CD14-positive monocyte (primary cell): ENCODE results near the gene BCL2. TPM values are rescaled to one million over a fixed set of nuclear protein-coding genes. Genes with fewer than 3 reads are reported as not detected.
A peak's percentile ranks its signal among the peaks of the same experiment; 100 is the strongest.

ENCODE experiments used
- DNase-seq, 3 donors: peaks; one replicate each; pipeline ENCODE4 v3.0.0-alpha.2; 2011 to 2022
- H2AFZ ChIP-seq: 2 replicates; pipeline ENCODE4 v1.6.0; 2012; ENCODE audit warnings: mild to moderate bottlenecking, low read depth, low read length, inconsistent platforms; ENCODE audit not compliant: insufficient read depth, poor library complexity, severe bottlenecking
- H3K27ac ChIP-seq, 2 donors: 1 replicate in 1 of 2; 2 replicates in 1 of 2; pipeline ENCODE4 v1.5.1; 2012 to 2013; ENCODE audit warnings: low read length in 2 of 2, control low read depth in 1 of 2, inconsistent platforms in 1 of 2, low read depth in 1 of 2, mild to moderate bottlenecking in 1 of 2
- H3K27me3 ChIP-seq, 2 donors: one replicate each; pipeline versions ENCODE4 v1.6.0 to v1.6.1; 2011 to 2013; ENCODE audit warnings: low read length in 2 of 2; ENCODE audit not compliant: control insufficient read depth in 2 of 2, insufficient read depth in 2 of 2
- H3K36me3 ChIP-seq, 2 donors: replicated peaks in 1 of 2; 1 replicate in 1 of 2; 2 replicates in 1 of 2; pipeline versions ENCODE4 v1.5.1 to v1.6.1; 2012 to 2013; ENCODE audit warnings: low read length in 2 of 2, control low read depth in 1 of 2, inconsistent platforms in 1 of 2, mild to moderate bottlenecking in 1 of 2; ENCODE audit not compliant: insufficient read depth in 2 of 2, control insufficient read depth in 1 of 2
- H3K4me1 ChIP-seq, 2 donors: 1 replicate in 1 of 2; 2 replicates in 1 of 2; pipeline versions ENCODE4 v1.5.1 to v1.6.1; 2012 to 2013; ENCODE audit warnings: low read length in 2 of 2, control low read depth in 1 of 2, inconsistent platforms in 1 of 2, mild to moderate bottlenecking in 1 of 2, moderate library complexity in 1 of 2; ENCODE audit not compliant: insufficient read depth in 2 of 2, control insufficient read depth in 1 of 2
- H3K4me2 ChIP-seq: replicated peaks from 2 replicates; pipeline ENCODE3; 2012; ENCODE audit warnings: low read length, moderate library complexity, mild to moderate bottlenecking; ENCODE audit not compliant: poor library complexity, severe bottlenecking; ENCODE audit errors: extremely low read depth
- H3K4me3 ChIP-seq, 3 experiments: fragments of 200-600 bp in 1 of 3; sonication (generic) in 1 of 3; replicated peaks in 1 of 3; 1 replicate in 2 of 3; 2 replicates in 1 of 3; pipeline ENCODE4 v1.5.1; 2011 to 2013; ENCODE audit warnings: low read length in 3 of 3, mild to moderate bottlenecking in 3 of 3, control low read depth in 2 of 3, low read depth in 2 of 3, inconsistent platforms in 1 of 3, moderate library complexity in 1 of 3
- H3K79me2 ChIP-seq: 2 replicates; pipeline ENCODE4 v1.6.0; 2012; ENCODE audit warnings: mild to moderate bottlenecking, control low read depth, inconsistent platforms, low read length, moderate library complexity; ENCODE audit not compliant: insufficient read depth
- H3K9ac ChIP-seq: 2 replicates; pipeline ENCODE4 v1.6.0; 2017; ENCODE audit warnings: low read length, mild to moderate bottlenecking; ENCODE audit not compliant: insufficient read depth, poor library complexity, severe bottlenecking
- H3K9me3 ChIP-seq, 2 donors: replicated peaks in 1 of 2; 1 replicate in 1 of 2; 2 replicates in 1 of 2; pipeline versions ENCODE4 v1.5.1 to v1.6.1; 2012 to 2013; ENCODE audit warnings: low read length in 2 of 2, control low read depth in 1 of 2; ENCODE audit not compliant: control insufficient read depth in 1 of 2, insufficient read depth in 1 of 2
- H4K20me1 ChIP-seq: 2 replicates; pipeline ENCODE4 v1.6.0; 2012; ENCODE audit warnings: mild to moderate bottlenecking, low read length, control low read depth, moderate library complexity; ENCODE audit not compliant: insufficient read depth
- H3K27ac Mint-ChIP-seq, 7 donors: one replicate each; pipeline ENCODE4 v1.8.0; 2020; ENCODE audit warnings: mild to moderate bottlenecking in 7 of 7, mixed read lengths in 7 of 7, moderate library complexity in 6 of 7, inconsistent platforms in 2 of 7
- H3K27me3 Mint-ChIP-seq, 3 donors: one replicate each; pipeline ENCODE4 v1.8.0; 2021 to 2022; ENCODE audit warnings: low read depth in 3 of 3, mild to moderate bottlenecking in 3 of 3, mixed read lengths in 3 of 3, moderate library complexity in 3 of 3, inconsistent platforms in 1 of 3
- H3K36me3 Mint-ChIP-seq, 2 donors: one replicate each; pipeline ENCODE4 v1.8.0; 2020; ENCODE audit warnings: mixed read lengths in 2 of 2, inconsistent platforms in 1 of 2, mild to moderate bottlenecking in 1 of 2
- H3K4me1 Mint-ChIP-seq: one replicate; pipeline ENCODE4 v1.8.0; 2020; ENCODE audit warnings: mild to moderate bottlenecking, mixed read lengths
- H3K4me3 Mint-ChIP-seq, 2 donors: one replicate each; pipeline ENCODE4 v1.8.0; 2020; ENCODE audit warnings: mild to moderate bottlenecking in 2 of 2, mixed read lengths in 2 of 2, moderate library complexity in 1 of 2
- H3K9me3 Mint-ChIP-seq, 7 donors: one replicate each; pipeline ENCODE4 v1.8.0; 2020 to 2022; ENCODE audit warnings: mixed read lengths in 7 of 7, mild to moderate bottlenecking in 6 of 7, moderate library complexity in 6 of 7, inconsistent platforms in 2 of 7
- WGBS: methylation state at CpG from one replicate; pipeline ENCODE4 v1.1.5; 2013; ENCODE audit warnings: missing lambda C conversion rate; ENCODE audit not compliant: insufficient coverage; 5-methylcytosine and 5-hydroxymethylcytosine counted together
- intact Hi-C, 2 donors: fragments of 100-400 bp; cut with micrococcal nuclease; formaldehyde crosslinking; loops; one replicate each; pipeline versions ENCODE4 v1.15.0 to v1.15.1; 2023
- polyA plus RNA-seq, 3 donors: library from polyadenylated mRNA; depleted of rRNA in 1 of 3; unstranded in 2 of 3; stranded (reverse) in 1 of 3; fragments of 300-500 nt in 2 of 3; fragments of >200 nt in 1 of 3; fragmentation: Illumina TruSeq in 2 of 3; gene quantifications; 1 replicate in 2 of 3; 2 replicates in 1 of 3; pipeline ENCODE4 v1.2.3, GENCODE V29; 2012 to 2021
- TF ChIP-seq, protein P1 (sequence below): fragments of 200-600 bp; IDR thresholded peaks from one replicate; pipeline ENCODE4 v1.8.0; 2022; ENCODE audit warnings: antibody characterized with exemption, mild to moderate bottlenecking

The BCL2 gene
- polyA plus RNA-seq, 3 donors = 0.58 to 2.5 (median 1.1) TPM

- peaks cover under 1% of the 10 kb centered on the region in 2 donors for H3K4me1 ChIP-seq
- TF ChIP-seq, protein P1, sequence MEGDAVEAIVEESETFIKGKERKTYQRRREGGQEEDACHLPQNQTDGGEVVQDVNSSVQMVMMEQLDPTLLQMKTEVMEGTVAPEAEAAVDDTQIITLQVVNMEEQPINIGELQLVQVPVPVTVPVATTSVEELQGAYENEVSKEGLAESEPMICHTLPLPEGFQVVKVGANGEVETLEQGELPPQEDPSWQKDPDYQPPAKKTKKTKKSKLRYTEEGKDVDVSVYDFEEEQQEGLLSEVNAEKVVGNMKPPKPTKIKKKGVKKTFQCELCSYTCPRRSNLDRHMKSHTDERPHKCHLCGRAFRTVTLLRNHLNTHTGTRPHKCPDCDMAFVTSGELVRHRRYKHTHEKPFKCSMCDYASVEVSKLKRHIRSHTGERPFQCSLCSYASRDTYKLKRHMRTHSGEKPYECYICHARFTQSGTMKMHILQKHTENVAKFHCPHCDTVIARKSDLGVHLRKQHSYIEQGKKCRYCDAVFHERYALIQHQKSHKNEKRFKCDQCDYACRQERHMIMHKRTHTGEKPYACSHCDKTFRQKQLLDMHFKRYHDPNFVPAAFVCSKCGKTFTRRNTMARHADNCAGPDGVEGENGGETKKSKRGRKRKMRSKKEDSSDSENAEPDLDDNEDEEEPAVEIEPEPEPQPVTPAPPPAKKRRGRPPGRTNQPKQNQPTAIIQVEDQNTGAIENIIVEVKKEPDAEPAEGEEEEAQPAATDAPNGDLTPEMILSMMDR = no peak
- H3K27me3 Mint-ChIP-seq = peaks cover 0 to 2% (median 0%) of the 10 kb centered on the region in 3 donors
- no peak overlapping the region for H3K4me3 ChIP-seq
- H3K9me3 ChIP-seq = peaks cover 10 to 12% of the 10 kb centered on the region in 2 donors
- DNase-seq = no peak
- no peak overlapping the region for H3K9ac ChIP-seq
- H2AFZ ChIP-seq = no peak overlapping the region
- H3K27ac Mint-ChIP-seq = no peak overlapping the region
- intact Hi-C loops = no loop called here
- no peak overlapping the region for H3K4me3 Mint-ChIP-seq
- H3K36me3 ChIP-seq = no peaks in the 10 kb centered on the region
- H4K20me1 ChIP-seq = no peaks in the 10 kb centered on the region
- H3K36me3 Mint-ChIP-seq = no peaks in the 10 kb centered on the region
- WGBS = 100% methylated on average over 3 of the region's 7 CpGs
- H3K9me3 Mint-ChIP-seq = peaks cover 4 to 20% (median 12%) of the 10 kb centered on the region in 7 donors
- H3K27me3 ChIP-seq = no peaks in the 10 kb centered on the region
- no peak overlapping the region for H3K4me2 ChIP-seq
- no peak overlapping the region for H3K27ac ChIP-seq
- no peaks in the 10 kb centered on the region for H3K79me2 ChIP-seq
- peaks cover 6% of the 10 kb centered on the region for H3K4me1 Mint-ChIP-seq
Measured at GRCh38 chr18:63084219-63084618, 235.3 kb downstream of the BCL2 start.

DNA sequence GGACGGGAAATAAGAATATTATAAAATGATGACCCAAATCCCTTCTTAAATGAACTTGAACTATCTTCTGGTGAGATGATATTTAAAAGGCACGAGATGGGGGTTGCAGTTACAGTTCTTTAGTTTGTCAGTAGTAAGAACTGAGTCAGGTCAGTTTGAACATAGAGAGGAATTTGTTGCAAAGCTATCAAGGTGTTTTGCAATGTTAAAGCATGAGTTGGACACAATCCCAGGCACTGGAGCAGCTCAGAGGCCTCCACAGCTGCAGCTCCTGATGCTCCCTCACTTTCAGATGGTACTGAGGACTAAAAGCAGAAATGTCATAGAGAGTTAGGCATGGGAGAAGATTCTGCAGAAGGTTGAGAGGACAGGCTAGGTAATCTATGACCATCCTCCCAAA lies 236.0 kb downstream of the BCL2 start:
- Histone ChIP-seq H3K4me2 (no peak overlapping the region), H3K79me2 (no peaks in the 10 kb centered on the region), H3K9ac (no peak overlapping the region), H4K20me1 (no peaks in the 10 kb centered on the region), H3K4me3 (no peak overlapping the region), H3K27ac (no peak overlapping the region), H3K36me3 (no peaks in the 10 kb centered on the region), H3K27me3 (no peaks in the 10 kb centered on the region), H3K9me3 (peaks cover 10 to 12% of the 10 kb centered on the region in 2 donors), H3K4me1 (peaks cover 5 to 7% of the 10 kb centered on the region in 2 donors), H2AFZ (no peak overlapping the region)
- Mint-ChIP-seq H3K4me1 (peaks cover 10% of the 10 kb centered on the region), H3K27me3 (peaks cover 0 to 2% (median 0%) of the 10 kb centered on the region in 3 donors), H3K4me3 (no peak overlapping the region), H3K36me3 (no peaks in the 10 kb centered on the region), H3K27ac (peak overlapping the region in 1 of 7 donors; percentile 9), H3K9me3 (peaks cover 4 to 20% (median 12%) of the 10 kb centered on the region in 7 donors)
- intact Hi-C loops = no loop called here
- DNase-seq = no peak
- TF ChIP-seq, protein P1 = no peak
- no CpG with 5 or more reads among the region's 2 CpGs for WGBS
